ENCODE data around the gene CTNNA3.
"Not testable (repeated sequence)": the region's sequence is repeated elsewhere in the genome, so short reads cannot be mapped to it uniquely, and the experiment has no call there.

The CTNNA3 gene

DNA sequence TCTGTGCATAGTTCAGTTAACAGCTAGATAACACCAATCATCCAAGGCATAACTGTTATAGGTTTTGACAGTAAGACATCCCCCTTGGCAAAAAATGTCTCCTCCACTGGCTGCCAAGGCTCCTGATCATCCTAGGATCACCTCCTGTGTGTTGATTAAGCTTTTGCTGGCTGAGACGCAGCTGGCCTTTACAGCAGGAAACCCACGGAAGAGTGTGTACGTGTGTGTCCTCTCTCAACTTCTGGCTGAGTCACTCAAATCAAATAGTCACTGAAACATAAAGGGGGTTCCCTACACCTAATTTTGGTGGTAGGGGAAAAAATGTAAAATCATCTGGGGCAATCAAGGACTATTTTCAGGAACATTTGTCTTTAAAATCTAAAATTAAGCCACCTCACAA is 208.8 kb downstream of the CTNNA3 start:
- DNase-seq (no peak), ATAC-seq (replicated peaks) (no peak)
- Mint-ChIP-seq H3K4me1 (peaks cover 0 to 2% of the 10 kb centered on the region in 2 donors), H3K9me3 (peaks cover 2 to 3% of the 10 kb centered on the region in 2 donors), H3K36me3 (no peaks in the 10 kb centered on the region), H3K4me3 (no peak overlapping the region), H3K27ac (no peak overlapping the region), H3K27me3 (no peaks in the 10 kb centered on the region)

DNA sequence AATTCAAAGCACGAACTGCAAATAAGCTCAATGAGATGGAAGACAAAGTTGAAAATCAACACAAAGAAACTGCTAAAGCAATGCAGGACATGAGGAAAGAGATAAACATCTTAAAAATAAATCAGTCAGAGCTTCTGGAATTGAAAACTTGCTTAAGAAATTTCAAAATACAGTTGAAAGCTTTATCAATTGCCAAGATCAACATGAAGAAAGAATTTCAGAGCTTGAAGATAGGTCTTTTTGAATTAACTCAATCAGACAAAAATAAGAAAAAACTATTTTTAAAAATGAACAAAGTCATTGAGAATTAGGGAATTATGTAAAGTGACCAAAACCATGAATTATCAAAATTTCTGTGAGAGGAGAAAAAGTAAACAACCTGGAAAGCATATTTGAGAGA is 218.1 kb downstream of the CTNNA3 start:
- H3K36me3 Mint-ChIP-seq: no peaks in the 10 kb centered on the region
- no peak overlapping the region for H3K4me3 Mint-ChIP-seq
- ATAC-seq (replicated peaks) (no peak), DNase-seq (no peak)
- peaks cover 15 to 19% of the 10 kb centered on the region in 2 donors for H3K9me3 Mint-ChIP-seq
- no peak overlapping the region for H3K27ac Mint-ChIP-seq
- H3K4me1 Mint-ChIP-seq: no peaks in the 10 kb centered on the region
- H3K27me3 Mint-ChIP-seq: no peaks in the 10 kb centered on the region

DNA sequence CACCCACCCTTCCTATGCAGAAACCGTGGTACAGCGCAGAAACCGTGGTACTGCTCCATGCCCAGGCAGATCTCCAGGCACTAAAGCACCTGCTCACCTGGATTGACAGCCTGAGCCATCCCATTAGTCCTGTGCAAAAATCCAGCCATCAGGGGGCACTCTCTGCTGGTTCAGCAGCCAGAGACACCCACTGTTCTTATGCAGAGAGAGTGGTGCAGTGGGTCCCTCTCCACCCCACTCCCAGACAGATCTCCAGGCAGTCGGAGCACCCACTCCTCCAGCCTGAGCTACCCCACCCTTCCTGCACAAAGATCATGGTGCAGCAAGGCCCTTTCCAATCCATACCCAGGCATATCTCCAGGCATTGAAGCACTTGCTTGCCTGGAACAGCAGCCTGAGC is 219.8 kb downstream of the CTNNA3 start:
- Mint-ChIP-seq H3K4me3 (no peak overlapping the region), H3K9me3 (peaks cover 18 to 22% of the 10 kb centered on the region in 2 donors), H3K27ac (no peak overlapping the region), H3K36me3 (no peaks in the 10 kb centered on the region), H3K4me1 (no peaks in the 10 kb centered on the region), H3K27me3 (no peaks in the 10 kb centered on the region)
- DNase-seq (no peak), ATAC-seq (replicated peaks) (no peak)

DNA sequence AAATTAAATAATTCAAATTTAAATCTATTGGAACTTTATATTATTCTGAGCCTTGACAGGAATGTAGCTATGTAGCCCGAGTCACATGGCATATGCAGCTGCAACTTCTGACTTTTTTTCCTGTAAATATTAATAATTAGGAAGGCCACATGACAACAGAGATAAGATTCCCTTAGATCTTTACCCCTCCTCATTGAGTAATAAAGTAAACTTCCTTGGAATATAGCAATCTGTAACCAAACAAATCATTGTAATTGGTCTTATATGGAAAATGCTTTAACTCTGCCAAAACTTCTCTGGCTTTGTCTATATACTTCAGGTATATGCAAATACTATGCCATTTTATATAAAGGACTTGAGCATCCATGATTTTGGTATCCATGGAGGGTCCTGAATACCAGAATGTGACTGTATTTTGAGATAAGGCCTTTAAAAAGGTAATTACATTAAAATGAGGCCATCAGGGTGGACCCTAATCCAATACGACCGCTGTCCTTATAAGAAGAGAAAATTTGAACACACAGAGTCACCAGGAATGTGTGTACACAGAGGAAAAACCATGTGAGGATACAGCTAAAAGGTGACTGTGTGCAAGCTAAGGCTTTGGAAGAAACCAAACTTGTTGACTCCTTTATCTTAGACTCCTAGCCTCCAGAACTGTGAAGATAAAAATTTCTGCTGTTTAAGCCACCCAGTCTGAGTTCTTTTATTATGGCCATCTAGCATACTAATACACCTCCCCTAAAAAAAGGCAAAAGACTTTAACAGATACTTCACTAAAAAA is 222.0 kb downstream of the CTNNA3 start:
- H3K36me3 Mint-ChIP-seq: no peaks in the 10 kb centered on the region
- no peak for ATAC-seq (replicated peaks)
- no peak overlapping the region for H3K27ac Mint-ChIP-seq
- H3K4me3 Mint-ChIP-seq: no peak overlapping the region
- peaks cover 0 to 5% of the 10 kb centered on the region in 2 donors for H3K27me3 Mint-ChIP-seq
- H3K9me3 Mint-ChIP-seq: peaks cover 18 to 24% of the 10 kb centered on the region in 2 donors
- no peak for DNase-seq
- H3K4me1 Mint-ChIP-seq: no peaks in the 10 kb centered on the region

DNA sequence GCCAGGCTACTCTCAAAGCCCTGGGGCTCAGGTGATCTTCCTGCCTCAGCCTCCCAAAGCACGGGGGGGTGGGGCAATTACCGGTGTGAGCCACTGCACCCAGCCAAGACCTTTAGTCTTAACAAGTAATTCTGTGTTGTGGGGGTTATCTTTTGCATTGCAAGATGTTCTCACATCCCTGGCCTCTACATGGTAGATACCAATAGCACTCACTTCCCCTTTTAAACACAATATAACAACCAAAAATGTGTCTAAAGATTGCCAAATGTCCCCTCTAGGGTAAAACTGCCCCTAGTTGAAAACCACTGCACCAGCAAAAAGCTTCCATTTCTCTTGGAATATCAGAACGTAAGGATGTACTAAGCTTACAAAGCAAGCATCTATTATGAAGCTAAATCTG is 225.0 kb downstream of the CTNNA3 start:
- Mint-ChIP-seq H3K4me1 (no peaks in the 10 kb centered on the region), H3K27ac (no peak overlapping the region), H3K4me3 (no peak overlapping the region), H3K27me3 (peaks cover 0 to 5% of the 10 kb centered on the region in 2 donors), H3K9me3 (peaks cover 7 to 9% of the 10 kb centered on the region in 2 donors), H3K36me3 (no peaks in the 10 kb centered on the region)
- ATAC-seq (replicated peaks): no peak
- no peak for DNase-seq

DNA sequence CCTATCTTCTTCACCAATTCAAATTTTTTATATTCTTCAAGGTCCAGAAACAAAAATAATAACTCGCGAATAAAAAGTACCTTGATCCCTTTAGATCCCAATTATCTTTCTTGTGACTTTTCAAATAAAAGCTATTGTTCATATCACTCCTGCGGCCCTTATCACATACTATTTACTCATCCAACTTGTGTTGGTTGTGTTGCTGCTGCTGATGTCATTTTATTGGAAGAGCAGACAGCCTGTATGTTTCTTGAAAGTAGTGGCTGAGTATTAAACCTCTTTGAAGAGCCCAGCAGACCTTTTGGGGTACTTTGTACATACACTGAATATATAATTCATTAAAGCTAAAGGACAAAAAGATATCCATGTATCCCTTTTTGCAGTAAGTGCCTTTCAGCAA is 231.7 kb downstream of the CTNNA3 start:
- DNase-seq (no peak), ATAC-seq (replicated peaks) (no peak)
- Mint-ChIP-seq H3K4me3 (no peak overlapping the region), H3K9me3 (peaks cover 0 to 2% of the 10 kb centered on the region in 2 donors), H3K36me3 (no peaks in the 10 kb centered on the region), H3K27me3 (no peaks in the 10 kb centered on the region), H3K4me1 (no peaks in the 10 kb centered on the region), H3K27ac (no peak overlapping the region)

DNA sequence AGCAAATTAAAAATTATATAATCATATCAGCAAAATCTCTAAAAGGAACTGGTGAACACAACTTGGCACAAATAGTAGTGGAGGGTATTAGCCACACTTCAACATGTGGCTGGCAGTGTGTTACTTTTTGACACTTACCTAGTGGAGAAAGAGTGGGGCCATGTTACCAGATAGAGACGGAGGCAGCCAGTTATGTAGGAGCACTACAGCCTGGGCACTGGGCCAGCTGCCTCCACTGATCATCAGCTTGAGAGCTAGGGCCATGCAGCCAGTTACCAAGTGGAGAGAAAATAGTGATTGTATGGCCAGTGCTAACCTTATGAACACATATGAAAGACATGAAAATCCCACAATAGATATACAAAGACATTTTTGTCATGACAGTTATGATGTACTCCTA is 243.1 kb downstream of the CTNNA3 start:
- H3K9me3 Mint-ChIP-seq: peaks cover 7 to 11% of the 10 kb centered on the region in 2 donors
- no peak overlapping the region for H3K27ac Mint-ChIP-seq
- H3K4me3 Mint-ChIP-seq: no peak overlapping the region
- no peak for DNase-seq
- no peak for ATAC-seq (replicated peaks)
- no peaks in the 10 kb centered on the region for H3K4me1 Mint-ChIP-seq
- no peaks in the 10 kb centered on the region for H3K27me3 Mint-ChIP-seq
- H3K36me3 Mint-ChIP-seq: no peaks in the 10 kb centered on the region

DNA sequence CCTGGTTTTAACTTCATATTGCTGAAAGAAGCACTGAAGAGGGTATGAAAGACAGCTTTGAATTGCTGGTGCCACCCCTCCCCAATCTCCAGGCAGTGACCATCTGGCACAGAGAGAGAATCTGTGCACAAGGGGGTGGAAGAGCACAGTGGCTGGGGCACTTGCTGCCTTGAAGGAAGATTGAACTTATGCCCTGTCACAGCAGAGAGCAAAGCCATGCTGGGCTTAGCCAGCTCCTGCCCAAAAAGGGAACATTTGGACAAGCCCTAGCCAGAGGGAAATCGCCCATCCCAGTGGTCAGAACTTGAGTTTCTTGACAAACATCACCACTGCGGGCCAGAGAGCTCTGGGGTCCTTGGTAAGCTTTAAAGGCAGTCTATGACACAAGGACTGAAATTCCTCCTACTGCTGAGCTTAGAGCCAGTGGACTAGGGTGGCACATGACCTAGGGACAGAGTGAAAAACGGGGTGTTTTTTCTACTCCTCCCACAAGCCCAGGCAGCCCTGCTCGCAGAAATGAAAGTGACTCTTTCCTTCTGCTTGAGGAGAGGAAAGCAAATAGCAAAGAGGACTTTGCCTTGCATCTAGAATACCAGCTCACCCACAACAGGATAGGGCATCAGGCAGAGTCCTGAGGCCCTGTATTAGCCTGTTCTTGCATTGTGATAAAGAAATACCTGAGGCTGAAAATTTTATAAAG is 257.2 kb downstream of the CTNNA3 start:
- H3K27me3 Mint-ChIP-seq: no peaks in the 10 kb centered on the region
- no peaks in the 10 kb centered on the region for H3K36me3 Mint-ChIP-seq
- no peak for ATAC-seq (replicated peaks)
- H3K27ac Mint-ChIP-seq: no peak overlapping the region
- H3K4me3 Mint-ChIP-seq: no peak overlapping the region
- H3K9me3 Mint-ChIP-seq: peaks cover 23 to 33% of the 10 kb centered on the region in 2 donors
- H3K4me1 Mint-ChIP-seq: no peaks in the 10 kb centered on the region
- no peak for DNase-seq

DNA sequence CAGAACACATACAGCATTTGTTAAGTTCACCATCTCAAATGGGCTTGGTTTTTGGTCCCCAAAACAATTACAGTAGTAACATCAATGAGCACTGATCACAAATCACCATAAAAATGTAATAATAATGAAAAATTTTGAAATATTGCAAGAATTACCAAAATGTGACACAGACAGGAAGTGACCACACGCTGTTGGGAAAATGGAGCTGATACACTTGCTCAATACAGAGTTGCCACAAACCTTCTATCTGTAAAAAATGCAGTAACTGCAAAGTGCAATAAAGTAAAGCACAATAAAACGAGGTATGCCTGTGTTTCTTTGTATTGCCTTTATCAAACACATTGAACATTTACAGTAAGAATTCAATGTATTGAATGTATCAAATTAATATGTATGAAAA is 262.7 kb downstream of the CTNNA3 start:
- Mint-ChIP-seq H3K27me3 (no peaks in the 10 kb centered on the region), H3K4me3 (no peak overlapping the region), H3K9me3 (peaks cover 11 to 16% of the 10 kb centered on the region in 2 donors), H3K27ac (no peak overlapping the region), H3K36me3 (no peaks in the 10 kb centered on the region), H3K4me1 (no peaks in the 10 kb centered on the region)
- DNase-seq (no peak), ATAC-seq (replicated peaks) (no peak)

DNA sequence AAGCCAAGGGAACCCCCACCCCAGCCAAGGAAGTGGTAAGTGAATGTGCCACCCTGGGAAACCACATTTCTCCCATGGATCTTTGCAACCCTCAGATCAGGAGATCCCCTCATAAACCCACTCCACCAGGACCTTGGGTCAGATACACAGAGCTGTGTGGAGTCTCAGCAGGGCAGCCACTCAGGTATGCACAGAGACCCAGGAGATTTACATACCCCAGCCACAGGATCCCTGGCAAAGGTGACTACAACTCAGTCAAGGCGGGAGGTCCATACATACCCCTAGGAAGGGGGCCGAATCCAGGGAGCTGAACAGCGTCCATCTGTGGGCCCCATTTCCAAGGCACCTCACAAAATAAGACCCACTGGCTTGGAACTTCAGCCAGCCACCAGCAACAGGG is 293.4 kb downstream of the CTNNA3 start:
- ATAC-seq (replicated peaks): no peak
- H3K27me3 Mint-ChIP-seq: no peaks in the 10 kb centered on the region

DNA sequence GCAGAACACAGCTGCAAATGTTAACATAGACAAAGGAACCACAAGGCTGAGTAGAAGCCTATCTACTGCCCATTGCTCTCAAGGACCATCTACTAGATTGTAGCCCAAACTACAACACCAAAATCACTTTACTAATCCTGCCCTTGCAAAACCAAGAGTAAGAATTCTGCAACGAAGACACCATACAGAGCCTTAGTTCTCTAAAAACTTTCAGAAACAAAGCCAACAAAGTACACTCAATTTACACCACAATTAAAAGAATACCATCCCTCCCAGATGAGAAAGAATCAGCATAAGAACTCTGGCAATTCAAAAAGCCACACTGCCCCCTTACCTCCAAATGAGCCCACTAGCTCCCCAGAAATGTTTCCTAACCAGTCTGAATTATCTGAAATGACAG is 294.3 kb downstream of the CTNNA3 start:
- no peak overlapping the region for H3K27ac Mint-ChIP-seq
- no peaks in the 10 kb centered on the region for H3K27me3 Mint-ChIP-seq
- H3K4me3 Mint-ChIP-seq: no peak overlapping the region
- H3K36me3 Mint-ChIP-seq: no peaks in the 10 kb centered on the region
- ATAC-seq (replicated peaks) (no peak), DNase-seq (no peak)
- H3K9me3 Mint-ChIP-seq: peaks cover 19 to 29% of the 10 kb centered on the region in 2 donors
- no peaks in the 10 kb centered on the region for H3K4me1 Mint-ChIP-seq

More for the DNA sequence above, 293.4 kb downstream of the CTNNA3 start:
- peaks cover 18 to 30% of the 10 kb centered on the region in 2 donors for H3K9me3 Mint-ChIP-seq
- H3K36me3 Mint-ChIP-seq: no peaks in the 10 kb centered on the region
- H3K4me3 Mint-ChIP-seq: no peak overlapping the region
- no peak for DNase-seq
- no peak overlapping the region for H3K27ac Mint-ChIP-seq
- no peaks in the 10 kb centered on the region for H3K4me1 Mint-ChIP-seq

DNA sequence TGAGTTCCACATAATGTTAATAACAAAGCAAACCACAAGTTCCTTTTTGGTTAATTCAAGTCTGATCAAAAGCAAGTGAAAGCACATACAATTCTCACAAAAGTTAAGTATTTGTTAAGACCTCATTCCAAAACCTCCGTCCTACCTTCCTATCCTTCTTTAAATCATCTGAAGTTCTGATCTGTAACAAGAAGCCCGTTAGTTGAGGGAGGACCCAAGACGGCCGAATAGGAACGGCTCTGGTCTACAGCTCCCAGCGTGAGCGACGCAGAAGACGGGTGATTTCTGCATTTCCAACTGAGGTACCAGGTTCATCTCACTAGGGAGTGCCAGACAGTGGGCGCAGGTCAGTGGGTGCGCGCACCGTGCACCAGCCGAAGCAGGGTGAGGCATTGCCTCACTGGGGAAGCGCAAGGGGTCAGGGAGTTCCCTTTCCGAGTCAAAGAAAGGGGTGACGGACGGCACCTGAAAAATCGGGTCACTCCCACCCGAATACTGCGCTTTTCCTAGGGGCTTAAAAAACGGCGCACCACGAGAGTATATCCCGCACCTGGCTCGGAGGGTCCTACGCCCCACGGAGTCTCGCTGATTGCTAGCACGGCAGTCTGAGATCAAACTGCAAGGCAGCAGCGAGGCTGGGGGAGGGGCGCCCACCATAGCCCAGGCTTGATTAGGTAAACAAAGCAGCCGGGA is 309.0 kb downstream of the CTNNA3 start:
- not testable (repeated sequence) for H3K36me3 Mint-ChIP-seq; ATAC-seq (replicated peaks); H3K4me3 Mint-ChIP-seq; H3K9me3 Mint-ChIP-seq; H3K27ac Mint-ChIP-seq; DNase-seq; H3K4me1 Mint-ChIP-seq
- peaks cover 0 to 17% of the 10 kb centered on the region in 2 donors for H3K27me3 Mint-ChIP-seq

DNA sequence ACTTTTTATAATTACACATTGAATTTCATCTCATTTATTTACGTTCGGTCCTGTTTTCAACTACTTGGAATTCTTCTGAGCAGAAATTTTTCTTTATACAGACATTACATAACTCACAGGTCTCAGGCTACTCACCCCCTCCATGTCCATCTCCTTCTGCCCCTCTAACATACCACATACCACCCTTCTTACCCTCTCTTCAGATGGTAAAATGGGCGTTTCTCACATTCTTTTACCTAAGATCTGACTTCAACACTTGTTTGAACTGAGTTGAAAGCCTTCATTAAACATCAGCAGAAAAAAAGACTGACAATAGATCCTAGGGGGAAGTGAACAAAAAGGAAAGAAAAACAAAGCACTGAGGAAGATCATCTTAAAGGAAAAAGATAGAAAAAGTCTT is 309.7 kb downstream of the CTNNA3 start:
- peaks cover 0 to 17% of the 10 kb centered on the region in 2 donors for H3K27me3 Mint-ChIP-seq
- DNase-seq (no peak), ATAC-seq (replicated peaks) (no peak)
- H3K27ac Mint-ChIP-seq: no peak overlapping the region
- H3K36me3 Mint-ChIP-seq: no peaks in the 10 kb centered on the region
- peaks cover 0 to 3% of the 10 kb centered on the region in 2 donors for H3K9me3 Mint-ChIP-seq
- H3K4me3 Mint-ChIP-seq: no peak overlapping the region
- H3K4me1 Mint-ChIP-seq: peaks cover 0 to 2% of the 10 kb centered on the region in 2 donors

DNA sequence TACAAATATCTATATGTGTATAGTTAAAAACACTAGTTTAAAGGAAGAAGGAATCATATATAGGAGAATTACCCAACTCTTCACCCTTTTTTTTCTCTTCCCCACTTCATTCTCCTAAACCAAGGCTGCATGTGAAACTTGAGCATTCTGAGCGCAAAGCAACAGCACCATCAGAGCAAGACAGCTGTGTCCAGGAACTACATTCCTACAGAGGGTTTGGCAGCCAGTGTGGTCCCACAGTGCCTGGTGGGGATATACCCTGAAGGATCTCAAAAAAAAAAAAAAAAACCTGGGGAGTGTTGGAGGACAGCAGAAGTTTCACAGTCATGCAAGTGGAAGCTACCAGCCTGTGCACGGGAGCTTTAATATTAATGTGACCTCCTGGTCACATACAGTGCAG is 310.4 kb downstream of the CTNNA3 start:
- H3K36me3 Mint-ChIP-seq: no peaks in the 10 kb centered on the region
- H3K4me1 Mint-ChIP-seq: peaks cover 0 to 2% of the 10 kb centered on the region in 2 donors
- H3K27ac Mint-ChIP-seq: no peak overlapping the region
- no peak overlapping the region for H3K4me3 Mint-ChIP-seq
- DNase-seq: no peak
- H3K27me3 Mint-ChIP-seq: peaks cover 0 to 17% of the 10 kb centered on the region in 2 donors
- no peak for ATAC-seq (replicated peaks)
- H3K9me3 Mint-ChIP-seq: peaks cover 0 to 3% of the 10 kb centered on the region in 2 donors

Data from stimulated activated naive B cell treated with anti-CD40 and anti-IgM and Interleukin-4, amounts not matched to agents 10 μg/mL and 1 μg/mL and 100 μg/mL, for 72 hours (primary cell).